CD4-positive, alpha-beta T cell treated with Interleukin-4 for 1 hour (primary cell): Measurements from ENCODE around the gene COL6A3.

Experiments
- DNase-seq, 2 donors: peaks; one replicate each; pipeline ENCODE4 v3.0.0-alpha.2; 2020 to 2022

Gene COL6A3

DNA sequence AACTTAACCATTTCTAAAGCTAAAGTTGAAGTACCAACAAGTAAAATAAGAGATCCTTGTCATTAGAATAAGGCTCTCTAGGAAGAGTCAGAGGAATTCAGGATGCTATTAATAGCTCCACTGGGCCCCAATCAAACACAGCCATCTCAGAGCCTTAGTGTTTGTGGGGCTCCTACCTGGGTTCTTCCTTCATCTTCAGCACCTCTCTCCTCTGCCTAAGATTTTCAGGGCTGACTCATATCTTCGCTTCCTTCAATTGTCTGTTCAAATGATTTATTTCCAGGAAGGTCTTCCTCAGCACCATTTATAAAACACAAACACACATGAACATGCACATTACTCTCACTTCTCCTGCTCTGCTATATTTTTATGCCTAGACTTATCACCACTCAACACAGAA lies 119.5 kb downstream of the COL6A3 start:
- DNase-seq, result no peak

DNA sequence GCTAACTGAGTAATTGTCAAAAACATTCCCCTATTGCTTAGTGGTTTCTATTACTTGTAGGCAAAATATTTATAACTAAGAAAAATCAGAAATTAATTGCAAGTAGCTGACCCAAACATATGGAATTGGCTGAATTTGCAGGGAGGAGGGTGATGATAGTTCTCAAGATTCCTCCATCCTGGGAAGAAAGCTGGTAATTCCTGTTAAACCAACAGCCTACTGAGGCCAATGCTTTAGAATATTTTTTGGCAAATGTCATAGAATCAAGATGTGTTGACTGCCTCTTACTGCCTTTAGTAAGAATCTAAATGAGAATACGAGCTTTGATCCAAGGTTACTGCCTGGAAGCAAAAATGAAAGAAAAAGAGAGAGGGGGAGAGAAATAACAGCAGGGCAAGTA lies 120.0 kb downstream of the COL6A3 start:
- DNase-seq, result no peak

- DNase-seq, result peak; percentile 27 to 56
These were observed 122.7 kb downstream of the COL6A3 start for GRCh38 chr2:237291138-237291792.

- no peak for DNase-seq
These were observed 123.7 kb downstream of the COL6A3 start for GRCh38 chr2:237290261-237290660.

GRCh38 chr2:237289139-237289538 lies 124.8 kb downstream of the COL6A3 start:
- DNase-seq, result no peak

GRCh38 chr2:237287872-237288271 lies 126.1 kb downstream of the COL6A3 start:
- DNase-seq, result no peak

DNA sequence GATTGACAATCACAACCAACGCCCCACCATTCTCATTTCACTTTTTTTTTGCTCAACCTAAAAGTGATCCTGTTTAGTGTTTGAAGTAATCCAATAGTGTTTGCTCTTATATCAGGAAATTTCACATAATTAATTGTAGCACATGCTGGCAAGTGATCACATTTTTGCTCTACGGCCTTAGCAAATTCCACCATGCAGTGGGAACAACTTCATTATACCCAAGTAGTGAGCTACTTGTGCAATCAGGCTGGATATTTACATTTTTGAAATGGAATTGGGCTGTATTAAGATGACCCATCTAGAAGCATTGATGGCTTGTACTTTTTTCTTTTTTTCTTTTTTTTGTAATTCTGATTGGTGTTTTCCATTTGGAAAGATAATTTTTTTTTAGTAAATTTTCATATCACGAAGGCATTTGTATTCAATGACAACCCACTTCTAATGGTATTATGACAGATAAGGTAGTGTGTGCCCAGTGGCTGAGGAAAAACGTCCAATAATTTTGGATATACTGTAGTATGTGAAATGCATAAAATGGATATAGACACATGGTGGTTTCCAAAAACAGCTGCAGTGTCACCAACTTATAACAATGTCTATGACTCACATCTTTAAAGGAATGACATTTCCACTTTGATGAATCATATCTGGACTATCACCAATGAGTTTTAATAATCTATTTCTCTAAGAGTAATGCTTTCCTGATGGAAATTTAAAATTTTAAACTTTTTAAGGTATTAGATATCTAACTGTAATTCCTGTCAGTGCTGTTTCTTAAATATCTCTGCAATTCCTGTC lies 130.6 kb downstream of the COL6A3 start:
- no peak for DNase-seq

GRCh38 chr2:237282568-237283128 lies 131.3 kb downstream of the COL6A3 start:
- DNase-seq, result no peak

DNA sequence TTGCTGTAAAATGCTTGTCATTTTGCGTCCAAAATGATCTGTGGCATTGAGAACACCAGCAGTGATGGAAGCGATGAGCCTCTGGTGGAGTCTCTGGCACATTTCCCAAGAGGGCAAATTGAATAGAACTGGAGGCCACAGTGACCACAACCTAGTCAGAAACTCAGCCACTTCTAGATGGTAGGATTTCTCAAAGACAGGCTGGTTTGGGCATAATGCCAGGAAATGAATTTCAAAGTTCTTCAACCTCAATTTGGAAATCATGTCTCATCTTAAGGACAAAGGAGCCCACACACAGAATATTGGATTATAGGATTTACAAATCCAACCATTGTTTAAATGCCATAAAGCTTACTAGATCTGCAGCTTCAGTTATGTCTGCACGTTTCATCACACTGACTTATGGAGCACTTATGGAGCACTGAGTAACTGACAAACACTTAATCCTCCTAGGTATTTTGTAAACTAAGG lies 132.1 kb downstream of the COL6A3 start:
- DNase-seq, result no peak

- DNase-seq, result no peak
These were observed 133.0 kb downstream of the COL6A3 start for GRCh38 chr2:237280939-237281338.

- no peak for DNase-seq
These were observed 133.7 kb downstream of the COL6A3 start for GRCh38 chr2:237280229-237280628.

- no peak for DNase-seq
These were observed 134.8 kb downstream of the COL6A3 start for GRCh38 chr2:237279012-237279768.

GRCh38 chr2:237278568-237278967 lies 135.4 kb downstream of the COL6A3 start:
- DNase-seq, result no peak

DNA sequence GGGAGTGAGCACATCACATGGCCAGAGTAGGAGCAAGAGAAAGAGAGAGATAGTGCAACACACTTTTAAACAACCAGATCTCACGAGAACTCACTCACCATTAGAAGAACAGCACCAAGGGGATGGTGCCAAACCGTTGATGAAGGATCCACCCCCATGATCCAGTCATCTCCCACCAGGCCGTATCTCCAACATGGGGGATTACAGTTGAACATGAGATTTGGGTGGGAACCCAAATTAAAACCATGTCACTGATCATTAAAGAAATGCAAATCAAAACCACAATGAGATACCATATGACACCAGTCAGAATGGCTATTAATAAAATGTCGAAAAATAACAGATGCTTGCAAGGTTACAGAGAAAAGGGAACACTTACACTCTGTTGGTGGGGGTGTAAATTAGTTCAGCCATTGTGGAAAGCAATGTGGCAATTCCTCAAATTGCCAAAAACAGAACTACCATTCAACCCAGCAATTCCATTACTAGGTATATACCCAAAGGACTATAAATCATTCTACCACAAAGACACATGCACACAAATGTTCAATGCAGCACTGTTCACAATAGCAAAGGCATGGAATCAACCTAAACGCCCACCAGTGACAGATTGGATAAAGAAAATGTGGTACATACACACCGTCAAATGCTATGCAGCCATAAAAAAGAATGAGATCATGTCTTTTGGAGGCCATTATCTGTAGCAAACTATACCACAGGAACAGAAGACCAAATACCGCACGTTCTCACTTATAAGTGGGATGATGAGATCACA lies 137.1 kb downstream of the COL6A3 start:
- no peak for DNase-seq
